Type B pancreatic cell (in vitro differentiated cells): ENCODE measurements around the gene GUCY1A2. TPM values are rescaled to one million over a fixed set of nuclear protein-coding genes. Genes with fewer than 3 reads are reported as not detected.

Experiments used
- DNase-seq: peaks from one replicate; pipeline ENCODE4 v3.0.0; 2021; ENCODE audit warnings: mixed read lengths; ENCODE audit not compliant: unreplicated experiment; ENCODE audit errors: extremely low spot score
- H3K27ac Mint-ChIP-seq: 2 replicates; pipeline ENCODE4 v1.8.0; 2021; ENCODE audit warnings: mild to moderate bottlenecking, mixed read lengths
- H3K27me3 Mint-ChIP-seq: 2 replicates; pipeline ENCODE4 v1.8.0; 2021; ENCODE audit warnings: mixed read lengths
- H3K36me3 Mint-ChIP-seq: 2 replicates; pipeline ENCODE4 v1.8.0; 2021; ENCODE audit warnings: mixed read lengths
- H3K4me1 Mint-ChIP-seq: one replicate; pipeline ENCODE4 v1.8.0; 2021; ENCODE audit warnings: mixed read lengths; ENCODE audit not compliant: unreplicated experiment
- H3K4me3 Mint-ChIP-seq: 2 replicates; pipeline ENCODE4 v1.8.0; 2021; ENCODE audit warnings: mild to moderate bottlenecking, mixed read lengths
- H3K9me3 Mint-ChIP-seq: 2 replicates; pipeline ENCODE4 v1.8.0; 2021; ENCODE audit warnings: mixed read lengths
- CTCF ChIP-seq: fragments of 200-600 bp; sonication (generic); conservative IDR thresholded peaks from 2 replicates; pipeline ENCODE4 v1.5.0; 2021; ENCODE audit warnings: antibody characterized with exemption, mild to moderate bottlenecking
- total RNA-seq: library from RNA; stranded (reverse); gene quantifications from 2 replicates; pipeline ENCODE4 v1.2.1, GENCODE V29; 2021; ENCODE audit warnings: low replicate concordance

Gene GUCY1A2
- total RNA-seq, 1 donor from 2014 or later: 13.2 TPM

DNA sequence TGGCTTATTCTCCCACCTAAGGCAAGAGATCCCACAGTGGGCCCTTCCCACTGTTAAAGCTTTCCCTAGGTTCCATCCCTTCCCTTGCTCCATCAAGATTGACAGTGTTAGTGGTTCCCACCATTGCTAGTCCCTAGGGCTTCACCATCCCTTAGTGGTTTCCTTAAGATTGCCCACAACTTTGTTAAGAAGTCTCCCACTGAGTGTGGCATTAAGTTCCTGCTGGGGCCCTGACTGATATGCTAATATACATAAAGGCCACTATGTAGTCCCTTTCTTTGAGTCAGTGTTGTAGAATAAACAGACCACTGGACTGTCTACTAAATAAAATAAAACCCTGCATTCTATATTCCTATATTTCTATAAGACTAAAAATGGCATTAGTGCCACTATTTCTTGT, 176.1 kb downstream of the GUCY1A2 start:
- H3K27ac Mint-ChIP-seq: no peak overlapping the region
- H3K36me3 Mint-ChIP-seq: no peaks in the 10 kb centered on the region
- H3K4me3 Mint-ChIP-seq: no peak overlapping the region
- TF ChIP-seq CTCF: no peak
- H3K9me3 Mint-ChIP-seq: no peaks in the 10 kb centered on the region
- no peaks in the 10 kb centered on the region for H3K27me3 Mint-ChIP-seq
- no peaks in the 10 kb centered on the region for H3K4me1 Mint-ChIP-seq
- no peak for DNase-seq

- Mint-ChIP-seq H3K4me3 (no peak overlapping the region), H3K36me3 (no peaks in the 10 kb centered on the region), H3K4me1 (no peaks in the 10 kb centered on the region), H3K9me3 (no peaks in the 10 kb centered on the region), H3K27me3 (no peaks in the 10 kb centered on the region), H3K27ac (no peak overlapping the region)
- TF ChIP-seq CTCF: no peak
- no peak for DNase-seq
Measured at GRCh38 chr11:106840947-106841346, 177.3 kb downstream of the GUCY1A2 start.

DNA sequence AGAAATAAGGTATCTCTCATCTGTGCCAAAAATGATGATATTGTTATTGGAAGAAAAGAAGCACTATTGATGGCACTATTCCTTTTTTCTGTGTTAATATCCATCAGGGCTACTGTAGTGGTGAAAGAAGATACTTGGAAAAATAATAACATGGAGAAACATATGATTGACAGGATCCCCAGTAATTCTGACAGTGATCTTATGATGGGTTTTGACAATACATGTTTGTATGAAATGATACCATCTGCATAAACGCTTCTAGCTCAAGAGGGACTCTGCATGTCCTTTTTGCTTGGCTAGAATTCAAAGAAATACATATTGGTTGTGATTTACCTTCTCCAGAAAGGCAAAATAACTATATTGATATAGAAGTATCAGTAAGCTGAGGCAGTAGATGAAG, 178.1 kb downstream of the GUCY1A2 start:
- no peak for TF ChIP-seq CTCF
- Mint-ChIP-seq H3K4me1 (no peaks in the 10 kb centered on the region), H3K9me3 (no peaks in the 10 kb centered on the region), H3K27ac (no peak overlapping the region), H3K36me3 (no peaks in the 10 kb centered on the region), H3K27me3 (no peaks in the 10 kb centered on the region), H3K4me3 (no peak overlapping the region)
- no peak for DNase-seq

DNA sequence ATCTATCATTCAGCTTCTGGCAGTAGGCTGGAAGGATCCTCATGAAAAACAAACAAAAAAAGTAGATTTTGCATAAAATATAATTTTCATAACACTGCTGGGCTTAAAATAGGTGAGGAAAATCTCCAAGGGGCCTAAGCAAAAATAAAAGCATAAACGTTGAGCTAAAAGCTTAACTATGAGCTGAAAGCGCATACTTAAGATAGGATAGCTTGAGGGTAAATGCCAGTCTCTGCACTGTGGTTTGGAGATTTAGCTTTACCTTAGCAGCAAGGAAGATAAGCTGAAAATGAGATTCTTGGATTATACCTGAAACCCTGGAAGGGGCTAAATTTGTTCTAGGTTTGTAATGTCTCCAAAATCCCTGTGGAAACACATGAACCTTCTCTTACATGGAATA, 183.7 kb downstream of the GUCY1A2 start:
- no peaks in the 10 kb centered on the region for H3K36me3 Mint-ChIP-seq

GRCh38 chr11:106828976-106829375, 189.3 kb downstream of the GUCY1A2 start:
- Mint-ChIP-seq H3K9me3 (peaks cover 7% of the 10 kb centered on the region), H3K36me3 (no peaks in the 10 kb centered on the region), H3K4me3 (no peak overlapping the region), H3K27ac (no peak overlapping the region), H3K27me3 (no peaks in the 10 kb centered on the region), H3K4me1 (no peaks in the 10 kb centered on the region)
- no peak for DNase-seq
- no peak for TF ChIP-seq CTCF

More for the DNA sequence above, 183.7 kb downstream of the GUCY1A2 start:
- Mint-ChIP-seq H3K27ac (no peak overlapping the region), H3K4me3 (no peak overlapping the region), H3K27me3 (no peaks in the 10 kb centered on the region), H3K4me1 (no peaks in the 10 kb centered on the region), H3K9me3 (peaks cover under 1% of the 10 kb centered on the region)
- DNase-seq: no peak
- TF ChIP-seq CTCF: no peak

DNA sequence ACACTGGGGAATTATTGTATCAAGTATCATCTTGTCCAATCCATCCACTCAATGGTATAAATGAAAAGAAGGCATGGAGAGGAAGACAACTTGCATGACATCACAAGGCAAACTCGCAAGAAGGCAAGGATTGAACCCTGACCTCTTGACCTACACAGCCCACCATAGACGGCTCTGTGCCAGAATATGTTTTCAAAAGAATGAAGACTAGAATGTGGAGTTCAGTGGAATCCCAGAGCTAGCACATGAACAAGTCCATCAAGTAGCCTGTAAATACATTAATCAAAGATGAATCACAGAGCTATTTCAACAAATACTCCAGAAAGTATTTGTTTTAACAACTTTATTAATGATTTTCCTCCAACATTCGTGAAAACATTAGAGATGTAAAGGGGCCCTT, 189.7 kb downstream of the GUCY1A2 start:
- Mint-ChIP-seq H3K27me3 (no peaks in the 10 kb centered on the region), H3K27ac (no peak overlapping the region), H3K4me1 (no peaks in the 10 kb centered on the region), H3K36me3 (no peaks in the 10 kb centered on the region), H3K9me3 (peaks cover 7% of the 10 kb centered on the region), H3K4me3 (no peak overlapping the region)
- no peak for DNase-seq
- no peak for TF ChIP-seq CTCF
